Measurements from ENCODE around the gene SCOC. TPM values are rescaled to one million over a fixed set of nuclear protein-coding genes. Genes with fewer than 3 reads are reported as not detected.
A peak's percentile ranks its signal among the peaks of the same experiment; 100 is the strongest.
"Not testable (repeated sequence)": the region's sequence is repeated elsewhere in the genome, so short reads cannot be mapped to it uniquely, and the experiment has no call there.

Gene SCOC
- total and polyA plus RNA-seq, 9 of the 15 experiments (the other 6 are each of a cell fraction or from before 2014, with no cell fraction given) = 16.8 to 110 (median 46.7) TPM

DNA sequence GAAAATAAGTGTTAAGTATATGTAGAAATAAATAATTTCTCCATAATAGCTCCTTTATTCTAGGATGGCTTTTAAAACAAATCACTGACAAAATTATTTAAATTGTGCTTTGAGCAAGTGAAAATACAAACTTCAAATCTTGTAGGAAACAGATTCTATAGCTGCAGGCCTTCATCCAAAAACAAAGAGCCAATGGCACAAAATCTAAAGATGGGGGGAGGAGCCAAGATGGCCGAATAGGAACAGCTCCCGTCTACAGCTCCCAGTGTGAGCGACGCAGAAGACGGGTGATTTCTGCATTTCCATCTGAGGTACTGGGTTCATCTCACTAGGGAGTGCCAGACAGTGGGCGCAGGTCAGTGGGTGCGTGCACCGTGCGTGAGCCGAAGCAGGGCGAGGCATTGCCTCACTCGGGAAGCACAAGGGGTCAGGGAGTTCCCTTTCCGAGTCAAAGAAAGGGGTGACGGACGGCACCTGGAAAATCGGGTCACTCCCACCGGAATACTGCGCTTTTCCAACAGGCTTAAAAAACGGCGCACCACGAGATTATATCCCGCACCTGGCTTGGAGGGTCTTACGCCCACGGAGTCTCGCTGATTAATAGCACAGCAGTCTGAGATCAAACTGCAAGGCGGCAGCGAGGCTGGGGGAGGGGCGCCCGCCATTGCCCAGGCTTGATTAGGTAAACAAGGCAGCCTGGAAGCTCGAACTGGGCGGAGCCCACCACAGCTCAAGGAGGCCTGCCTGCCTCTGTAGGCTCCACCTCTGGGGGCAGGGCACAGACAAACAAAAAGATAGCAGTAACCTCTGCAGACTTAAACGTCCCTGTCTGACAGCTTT lies 39.9 kb downstream of the SCOC start:
- BruUV-seq (replicated peaks) = TSS peak; percentile 76
- H3K4me3 ChIP-seq = peak overlapping the region; percentile 36
- H3K36me3 ChIP-seq (ENCODE audit: control insufficient read depth, insufficient read depth, low read length); H3K9me3 ChIP-seq (replicated peaks; ENCODE audit: control insufficient read depth, insufficient read depth, low read depth, low read length); H4K20me1 ChIP-seq (replicated peaks; ENCODE audit: control insufficient read depth, insufficient read depth, low read length); H3K27ac ChIP-seq (ENCODE audit: extremely low read depth, low read depth, low read length); intact Hi-C loops (cut with micrococcal nuclease); in situ Hi-C loops (cut with MboI); H3K79me2 ChIP-seq (ENCODE audit: control insufficient read depth, insufficient read depth, low read length); H3K9me1 ChIP-seq (ENCODE audit: control insufficient read depth, insufficient read depth, low read length); H3K27me3 ChIP-seq (ENCODE audit: control insufficient read depth in 2 of 2, insufficient read depth in 2 of 2, low read length in 2 of 2); H3K4me1 ChIP-seq (replicated peaks in 1 of 2; ENCODE audit: control insufficient read depth in 2 of 2, insufficient read depth in 2 of 2, low read length in 2 of 2); POLR2A ChIA-PET; CTCF ChIA-PET (ENCODE audit: low intra/inter-chr PET ratio); TF ChIP-seq NR2C2 (CRISPR knock-in tag; IDR thresholded peaks at IDR 0.05): not testable (repeated sequence)
- 1% methylated on average over 21 of the region's 32 CpGs for WGBS (ENCODE audit: insufficient coverage, low coverage, missing lambda C conversion rate)
- peak; percentile 83 for ATAC-seq
- peak; percentile 29 for FAIRE-seq
- H2AFZ ChIP-seq (ENCODE audit: low read depth, low read length) = peak overlapping the region; percentile 88
- H3K4me2 ChIP-seq (ENCODE audit: insufficient read depth, low read length) = peak overlapping the region; percentile 62; the same call in 1 of the 2 replicates
- H3K9ac ChIP-seq (ENCODE audit: insufficient read depth in 1 of 2, low read depth in 2 of 2, low read length in 2 of 2) = peak overlapping the region; percentile 29 to 52; a peak in 2 of 4 replicates
- peak; percentile 22 to 51 (median 32) for DNase-seq (ENCODE audit: extremely low read depth in 1 of 4, low spot score in 3 of 4)
- TF ChIP-seq, protein P1, sequence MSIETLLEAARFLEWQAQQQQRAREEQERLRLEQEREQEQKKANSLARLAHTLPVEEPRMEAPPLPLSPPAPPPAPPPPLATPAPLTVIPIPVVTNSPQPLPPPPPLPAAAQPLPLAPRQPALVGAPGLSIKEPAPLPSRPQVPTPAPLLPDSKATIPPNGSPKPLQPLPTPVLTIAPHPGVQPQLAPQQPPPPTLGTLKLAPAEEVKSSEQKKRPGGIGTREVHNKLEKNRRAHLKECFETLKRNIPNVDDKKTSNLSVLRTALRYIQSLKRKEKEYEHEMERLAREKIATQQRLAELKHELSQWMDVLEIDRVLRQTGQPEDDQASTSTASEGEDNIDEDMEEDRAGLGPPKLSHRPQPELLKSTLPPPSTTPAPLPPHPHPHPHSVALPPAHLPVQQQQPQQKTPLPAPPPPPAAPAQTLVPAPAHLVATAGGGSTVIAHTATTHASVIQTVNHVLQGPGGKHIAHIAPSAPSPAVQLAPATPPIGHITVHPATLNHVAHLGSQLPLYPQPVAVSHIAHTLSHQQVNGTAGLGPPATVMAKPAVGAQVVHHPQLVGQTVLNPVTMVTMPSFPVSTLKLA (conservative IDR thresholded peaks at IDR 0.05) = peak; percentile 21 to 51; a peak in 2 of 4 replicates
- peak; percentile 36; the same call in 1 of the 2 replicates for TF ChIP-seq NR2C1 (IDR thresholded peaks at IDR 0.05)
- TF ChIP-seq NR2C1 (tag; IDR thresholded peaks at IDR 0.05) = peak; percentile 35; the same call in 1 of the 2 replicates
- peak; percentile 62 for TF ChIP-seq POLR2A (conservative IDR thresholded peaks at IDR 0.05)
- 0 out of 2 replicates have a peak, but pooled peaks have one; percentile 12 for TF ChIP-seq CTBP1 (IDR thresholded peaks at IDR 0.05; ENCODE audit: borderline replicate concordance)
- peak; percentile 53 for TF ChIP-seq SOX6 (IDR thresholded peaks at IDR 0.05)
- peak; percentile 38 for TF ChIP-seq CXXC5 (CRISPR knock-in tag; IDR thresholded peaks at IDR 0.05)
- peak; percentile 55; the same call in 1 of the 2 replicates for TF ChIP-seq TAF7 (tag; IDR thresholded peaks at IDR 0.05)
- peak; percentile 64; the same call in 1 of the 2 replicates for TF ChIP-seq LCOR (CRISPR knock-in tag; IDR thresholded peaks at IDR 0.05)
- peak; percentile 34; the same call in 1 of the 2 replicates for TF ChIP-seq EHMT2 (IDR thresholded peaks at IDR 0.05)
- TF ChIP-seq POLR2G (IDR thresholded peaks at IDR 0.05; ENCODE audit: low read depth, low read length) = peak; percentile 44; the same call in 1 of the 2 replicates
- peak; percentile 69; the same call in 1 of the 2 replicates for TF ChIP-seq NFRKB (IDR thresholded peaks at IDR 0.05; ENCODE audit: low read depth)
- TF ChIP-seq EP400 (IDR thresholded peaks at IDR 0.05) = peak; percentile 57
- TF ChIP-seq NR2C2 (tag; IDR thresholded peaks at IDR 0.05) = peak; percentile 31; the same call in 1 of the 2 replicates
- TF ChIP-seq TARDBP (IDR thresholded peaks at IDR 0.05) = peak; percentile 65; the same call in 1 of the 2 replicates
- TF ChIP-seq POLR2H (tag; IDR thresholded peaks at IDR 0.05; ENCODE audit: low read depth) = 0 out of 2 replicates have a peak, but pooled peaks have one; percentile 26
- peak; percentile 74 for TF ChIP-seq L3MBTL2 (IDR thresholded peaks at IDR 0.05)
- TF ChIP-seq FOXA3 (CRISPR knock-in tag; conservative IDR thresholded peaks at IDR 0.05 in 1 of 2, IDR thresholded peaks at IDR 0.05 in 1 of 2) = peak; percentile 87 to 90
- peak in 1 of 2 experiments; percentile 27; a peak in 1 of 4 replicates for TF ChIP-seq NRF1 (conservative IDR thresholded peaks at IDR 0.05 in 1 of 2, IDR thresholded peaks at IDR 0.05 in 1 of 2)
- peak; percentile 50 for TF ChIP-seq TAF9B (IDR thresholded peaks at IDR 0.05; ENCODE audit: partially characterized antibody)
- 0 out of 2 replicates have a peak, but pooled peaks have one; percentile 24 for TF ChIP-seq GABPA (tag; conservative IDR thresholded peaks at IDR 0.05; ENCODE audit: low read depth)
- TF ChIP-seq DMBX1 (CRISPR knock-in tag; IDR thresholded peaks at IDR 0.05; ENCODE audit: borderline replicate concordance) = 0 out of 2 replicates have a peak, but pooled peaks have one; percentile 21
